Measurements from ENCODE around the gene TBXAS1.
"Not testable (repeated sequence)": the region's sequence is repeated elsewhere in the genome, so short reads cannot be mapped to it uniquely, and the experiment has no call there.

The TBXAS1 gene

DNA sequence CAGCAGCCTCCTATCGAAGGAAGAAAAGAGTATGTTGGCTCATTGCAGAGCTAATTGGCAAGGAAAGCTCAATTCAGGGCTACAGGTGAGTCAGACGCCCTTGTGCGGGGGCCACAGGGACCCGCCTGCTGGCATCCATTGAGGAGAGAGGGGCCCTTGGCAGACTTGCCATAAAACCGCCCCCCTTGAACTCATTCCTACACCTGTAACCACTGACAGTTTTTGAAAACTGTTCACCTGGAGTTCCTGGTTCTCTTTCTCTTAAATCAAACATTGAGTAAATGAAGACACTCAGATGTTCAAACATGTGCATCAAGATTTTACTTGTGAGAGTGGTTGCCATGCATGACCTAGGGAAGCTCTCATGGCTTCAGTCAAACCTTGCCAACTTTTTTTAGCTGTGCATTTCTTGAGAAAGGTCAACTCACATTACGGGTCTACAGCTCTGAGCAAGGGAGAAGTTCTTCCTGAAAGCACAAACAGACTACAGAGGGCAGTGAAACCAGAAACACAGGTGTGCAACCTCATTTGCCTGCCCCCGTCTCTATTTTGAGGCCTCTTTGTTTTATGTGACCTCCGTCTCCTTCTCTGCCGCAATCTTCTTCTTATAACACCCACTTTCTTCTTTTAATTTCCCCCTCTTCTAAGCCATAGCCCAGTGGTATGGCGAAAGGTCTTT, 87.8 kb downstream of the TBXAS1 start:
- TF ChIP-seq, protein P1, sequence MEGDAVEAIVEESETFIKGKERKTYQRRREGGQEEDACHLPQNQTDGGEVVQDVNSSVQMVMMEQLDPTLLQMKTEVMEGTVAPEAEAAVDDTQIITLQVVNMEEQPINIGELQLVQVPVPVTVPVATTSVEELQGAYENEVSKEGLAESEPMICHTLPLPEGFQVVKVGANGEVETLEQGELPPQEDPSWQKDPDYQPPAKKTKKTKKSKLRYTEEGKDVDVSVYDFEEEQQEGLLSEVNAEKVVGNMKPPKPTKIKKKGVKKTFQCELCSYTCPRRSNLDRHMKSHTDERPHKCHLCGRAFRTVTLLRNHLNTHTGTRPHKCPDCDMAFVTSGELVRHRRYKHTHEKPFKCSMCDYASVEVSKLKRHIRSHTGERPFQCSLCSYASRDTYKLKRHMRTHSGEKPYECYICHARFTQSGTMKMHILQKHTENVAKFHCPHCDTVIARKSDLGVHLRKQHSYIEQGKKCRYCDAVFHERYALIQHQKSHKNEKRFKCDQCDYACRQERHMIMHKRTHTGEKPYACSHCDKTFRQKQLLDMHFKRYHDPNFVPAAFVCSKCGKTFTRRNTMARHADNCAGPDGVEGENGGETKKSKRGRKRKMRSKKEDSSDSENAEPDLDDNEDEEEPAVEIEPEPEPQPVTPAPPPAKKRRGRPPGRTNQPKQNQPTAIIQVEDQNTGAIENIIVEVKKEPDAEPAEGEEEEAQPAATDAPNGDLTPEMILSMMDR (IDR thresholded peaks at IDR 0.05; ENCODE audit: low read depth, low read length, missing control alignments): no peak
- no peak for DNase-seq (ENCODE audit: low read depth)
- in situ Hi-C loops (cut with HindIII; ENCODE audit: low sequenced_read_pairs): no loop called here
- H3K4me3 ChIP-seq (ENCODE audit: low read depth, low read length): no peak overlapping the region

DNA sequence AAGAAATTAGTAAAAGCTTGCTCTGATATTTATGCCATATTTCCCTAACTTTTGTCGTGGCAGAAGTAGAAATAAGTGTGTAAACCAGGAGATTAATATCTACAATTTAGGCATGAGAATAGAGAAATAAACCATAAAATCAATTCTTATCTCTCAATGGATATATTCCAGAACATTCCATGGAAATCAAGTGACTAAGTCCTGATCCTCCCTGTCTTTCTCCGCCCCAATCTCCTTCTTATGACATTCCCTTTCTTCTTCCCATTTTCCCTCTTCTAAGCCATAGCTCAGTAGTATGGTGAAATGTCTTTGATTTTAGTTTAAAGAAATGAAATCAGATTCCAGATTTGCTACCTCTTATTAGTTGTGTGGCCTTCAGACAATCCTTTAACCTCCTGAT, 88.8 kb downstream of the TBXAS1 start:
- no peak for DNase-seq (ENCODE audit: low read depth)
- in situ Hi-C loops (cut with HindIII; ENCODE audit: low sequenced_read_pairs): no loop called here
- H3K4me3 ChIP-seq (ENCODE audit: low read depth, low read length): no peak overlapping the region
- TF ChIP-seq, protein P1 (IDR thresholded peaks at IDR 0.05; ENCODE audit: low read depth, low read length, missing control alignments): no peak

GRCh38 chr7:139918480-139918879, 89.4 kb downstream of the TBXAS1 start:
- TF ChIP-seq, protein P1 (IDR thresholded peaks at IDR 0.05; ENCODE audit: low read depth, low read length, missing control alignments): no peak
- in situ Hi-C loops (cut with HindIII; ENCODE audit: low sequenced_read_pairs): no loop called here
- DNase-seq (ENCODE audit: low read depth): no peak
- no peak overlapping the region for H3K4me3 ChIP-seq (ENCODE audit: low read depth, low read length)

GRCh38 chr7:139923090-139923489, 94.0 kb downstream of the TBXAS1 start:
- no peak for DNase-seq (ENCODE audit: low read depth)
- TF ChIP-seq, protein P1 (IDR thresholded peaks at IDR 0.05; ENCODE audit: low read depth, low read length, missing control alignments): no peak
- no peak overlapping the region for H3K4me3 ChIP-seq (ENCODE audit: low read depth, low read length)
- in situ Hi-C loops (cut with HindIII; ENCODE audit: low sequenced_read_pairs): no loop called here

DNA sequence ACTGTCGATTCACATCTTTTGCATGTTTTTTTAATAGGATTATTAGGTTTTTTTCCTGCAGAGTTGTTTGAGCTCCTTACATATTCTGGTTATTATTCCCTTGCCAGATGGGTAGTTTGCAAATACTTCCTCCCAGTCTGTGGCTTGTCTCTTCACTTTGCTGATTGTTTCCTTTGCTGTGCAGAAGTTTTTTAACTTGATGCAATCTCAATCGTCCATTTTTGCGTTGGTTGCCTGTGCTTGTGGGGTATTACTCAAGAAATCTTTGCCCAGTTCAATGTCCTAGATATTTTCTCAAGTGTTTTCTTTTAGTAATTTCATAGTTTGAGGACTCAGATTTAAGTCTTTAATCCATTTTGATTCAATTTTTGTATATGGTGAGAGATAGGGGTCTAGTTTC, 95.4 kb downstream of the TBXAS1 start:
- DNase-seq (ENCODE audit: low read depth): no peak
- no peak overlapping the region for H3K4me3 ChIP-seq (ENCODE audit: low read depth, low read length)
- in situ Hi-C loops (cut with HindIII; ENCODE audit: low sequenced_read_pairs): no loop called here
- TF ChIP-seq, protein P1 (IDR thresholded peaks at IDR 0.05; ENCODE audit: low read depth, low read length, missing control alignments): no peak

DNA sequence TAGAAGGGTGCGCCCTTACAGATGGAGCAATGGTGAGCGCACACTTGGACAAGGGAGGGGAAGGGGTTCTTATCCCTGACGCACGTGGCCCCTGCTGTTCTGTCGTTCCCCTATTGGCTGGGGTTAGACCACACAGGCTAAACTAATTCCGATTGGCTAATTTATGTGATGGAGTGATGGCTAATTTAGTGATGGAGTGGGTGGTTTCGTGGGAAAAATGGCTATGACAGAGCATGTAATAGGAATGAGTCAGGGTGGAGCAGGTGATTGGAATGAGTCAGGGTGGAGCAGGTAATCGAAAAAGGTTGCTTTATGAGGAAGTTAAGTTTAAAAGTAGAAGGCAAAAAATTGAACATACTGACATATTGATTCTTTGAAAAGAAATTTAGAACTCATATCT, 100.2 kb downstream of the TBXAS1 start:
- in situ Hi-C loops (cut with HindIII; ENCODE audit: low sequenced_read_pairs): not testable (repeated sequence)

DNA sequence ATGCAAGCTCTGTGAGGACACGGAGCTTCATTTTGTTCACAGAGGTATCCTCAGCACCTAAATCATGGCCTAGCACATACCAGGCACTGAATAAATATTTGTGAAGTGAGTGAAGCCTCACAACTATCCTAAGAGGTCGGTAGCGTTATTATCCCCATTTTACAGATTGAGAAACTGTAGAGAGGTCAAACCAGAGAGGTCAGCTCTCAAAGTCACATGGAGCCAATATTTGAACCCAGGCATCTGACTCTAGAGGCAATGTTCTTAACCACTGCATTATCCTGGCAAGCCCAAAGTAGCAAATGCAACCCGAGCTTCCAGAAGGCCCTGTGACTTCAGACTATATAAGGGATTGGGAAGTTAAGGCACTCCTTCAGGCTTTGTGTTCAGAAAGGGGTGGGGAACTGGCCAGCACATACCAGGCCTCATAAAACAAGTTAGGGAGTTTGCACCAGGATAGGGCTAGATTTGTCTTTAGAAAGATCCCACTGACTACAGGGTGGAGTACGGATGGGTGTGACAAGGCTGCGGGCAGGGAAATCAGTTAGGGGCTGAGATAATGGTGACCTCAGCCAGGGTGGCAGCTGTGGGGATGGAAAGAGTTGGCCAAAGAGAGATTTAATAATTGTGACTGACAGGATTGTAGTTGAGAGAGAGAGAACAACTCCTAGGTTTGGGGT, 101.4 kb downstream of the TBXAS1 start:
- in situ Hi-C loops (cut with HindIII; ENCODE audit: low sequenced_read_pairs): no loop called here
- no peak for DNase-seq (ENCODE audit: low read depth)
- H3K4me3 ChIP-seq (ENCODE audit: low read depth, low read length): no peak overlapping the region
- TF ChIP-seq, protein P1 (IDR thresholded peaks at IDR 0.05; ENCODE audit: low read depth, low read length, missing control alignments): no peak

More for the DNA sequence above, 100.2 kb downstream of the TBXAS1 start:
- DNase-seq (ENCODE audit: low read depth); H3K4me3 ChIP-seq (ENCODE audit: low read depth, low read length): not testable (repeated sequence)
